ENCODE measurements around the gene GMPS.
A peak's percentile ranks its signal among the peaks of the same experiment; 100 is the strongest.
"Not testable (repeated sequence)": the region's sequence is repeated elsewhere in the genome, so short reads cannot be mapped to it uniquely, and the experiment has no call there.

GMPS gene

GRCh38 chr3:155872904-155873646 is 2.6 kb downstream of the GMPS start:
- no peak for DNase-seq

- no peak for DNase-seq
Measured at GRCh38 chr3:155876037-155876436, 5.6 kb downstream of the GMPS start.

GRCh38 chr3:155876503-155876902 is 6.1 kb downstream of the GMPS start:
- DNase-seq = no peak

GRCh38 chr3:155880286-155880685 is 9.8 kb downstream of the GMPS start:
- no peak for DNase-seq

- DNase-seq = no peak
Measured at GRCh38 chr3:155884292-155884691, 13.8 kb downstream of the GMPS start.

GRCh38 chr3:155885292-155885691 is 14.8 kb downstream of the GMPS start:
- no peak for DNase-seq

- DNase-seq = not testable (repeated sequence)
Measured at GRCh38 chr3:155886348-155886747, 15.9 kb downstream of the GMPS start.

GRCh38 chr3:155886915-155887314 is 16.5 kb downstream of the GMPS start:
- DNase-seq = no peak

- DNase-seq = no peak
Measured at GRCh38 chr3:155889212-155889611, 18.8 kb downstream of the GMPS start.

- no peak for DNase-seq
Measured at GRCh38 chr3:155889952-155890351, 19.5 kb downstream of the GMPS start.

GRCh38 chr3:155890671-155891190 is 20.3 kb downstream of the GMPS start:
- peak; percentile 8 for DNase-seq

GRCh38 chr3:155891321-155891720 is 20.9 kb downstream of the GMPS start:
- DNase-seq = no peak

- DNase-seq = no peak
Measured at GRCh38 chr3:155895379-155895900, 25.0 kb downstream of the GMPS start.

- no peak for DNase-seq
Measured at GRCh38 chr3:155906900-155907299, 36.5 kb downstream of the GMPS start.

- DNase-seq = no peak
Measured at GRCh38 chr3:155908086-155908485, 37.6 kb downstream of the GMPS start.

GRCh38 chr3:155908605-155909004 is 38.2 kb downstream of the GMPS start:
- DNase-seq = no peak

GRCh38 chr3:155912090-155912489 is 41.6 kb downstream of the GMPS start:
- DNase-seq = no peak

GRCh38 chr3:155912579-155913190 is 42.2 kb downstream of the GMPS start:
- DNase-seq = no peak

GRCh38 chr3:155917781-155918180 is 47.3 kb downstream of the GMPS start:
- DNase-seq = no peak

- DNase-seq = no peak
Measured at GRCh38 chr3:155919728-155920127, 49.3 kb downstream of the GMPS start.

- DNase-seq = no peak
Measured at GRCh38 chr3:155921486-155921885, 51.0 kb downstream of the GMPS start.

- DNase-seq = no peak
Measured at GRCh38 chr3:155934230-155934629, 63.8 kb downstream of the GMPS start.

- DNase-seq = no peak
Measured at GRCh38 chr3:155938409-155938808, 68.0 kb downstream of the GMPS start.

GRCh38 chr3:155941354-155941753 is 70.9 kb downstream of the GMPS start:
- no peak for DNase-seq

All from COR-L47 (cell line).